H1 (cell line): ENCODE results near the gene NKAIN2. TPM values are rescaled to one million over a fixed set of nuclear protein-coding genes. Genes with fewer than 3 reads are reported as not detected.

ENCODE experiments used
- CHD7 ChIP-seq: fragments of 300-600 bp; sonication (generic); IDR thresholded peaks from 2 replicates; pipeline ENCODE4 v1.7.1; 2012; ENCODE audit warnings: low read length, moderate library complexity, mild to moderate bottlenecking, inconsistent platforms; ENCODE audit not compliant: insufficient replicate concordance
- E2F6 ChIP-seq: IDR thresholded peaks from 2 replicates; pipeline ENCODE4 v1.6.1; 2012; ENCODE audit warnings: inconsistent platforms
- JUND ChIP-seq: IDR thresholded peaks from 2 replicates; pipeline ENCODE4 v1.6.1; 2011; ENCODE audit warnings: mild to moderate bottlenecking, improper control_type of control experiment, low read length
- ZNF274 ChIP-seq: IDR thresholded peaks from 2 replicates; pipeline ENCODE4 v1.7.0; 2012; ENCODE audit warnings: low read length, borderline replicate concordance; ENCODE audit errors: extremely low read depth
- polyA plus RNA-seq, 7 experiments: library from polyadenylated mRNA; depleted of rRNA in 3 of 7; stranded (reverse) in 5 of 7; unstranded in 2 of 7; fragments of >200 nt in 5 of 7; fragments of 200-250 nt in 2 of 7; gene quantifications; 1 replicate in 5 of 7; 2 replicates in 1 of 7; 4 replicates in 1 of 7; pipeline versions ENCODE4 v1.2.1 to v1.2.3, GENCODE V29; 2011 to 2013; ENCODE audit warnings: missing spikeins in 2 of 7, mixed read lengths in 2 of 7
- total RNA-seq: library from RNA; stranded (reverse); fragmentation: NEBNext Ultra II Directional; extraction: Animal tissue kit (Norgen Biotek cat#: 25700); gene quantifications from 2 replicates; pipeline ENCODE4 v1.2.1, GENCODE V29; 2021

Gene NKAIN2
- total and polyA plus RNA-seq, 2 of the 8 experiments (the other 6 are each of a cell fraction or from before 2014, with no cell fraction given), result 0.20 to 0.34 TPM

GRCh38 chr6:124633655-124634054 lies 830.0 kb downstream of the NKAIN2 start (continued):
- no peak for TF ChIP-seq CHD7
- TF ChIP-seq E2F6, result no peak
- TF ChIP-seq JUND, result no peak
- TF ChIP-seq ZNF274, result no peak
